ENCODE measurements around the gene RNF34. TPM values are rescaled to one million over a fixed set of nuclear protein-coding genes. Genes with fewer than 3 reads are reported as not detected.
"Not testable (repeated sequence)": the region's sequence is repeated elsewhere in the genome, so short reads cannot be mapped to it uniquely, and the experiment has no call there.

The RNF34 gene
- total RNA-seq, 2 donors from 2014 or later: 15.9 to 32.5 TPM

DNA sequence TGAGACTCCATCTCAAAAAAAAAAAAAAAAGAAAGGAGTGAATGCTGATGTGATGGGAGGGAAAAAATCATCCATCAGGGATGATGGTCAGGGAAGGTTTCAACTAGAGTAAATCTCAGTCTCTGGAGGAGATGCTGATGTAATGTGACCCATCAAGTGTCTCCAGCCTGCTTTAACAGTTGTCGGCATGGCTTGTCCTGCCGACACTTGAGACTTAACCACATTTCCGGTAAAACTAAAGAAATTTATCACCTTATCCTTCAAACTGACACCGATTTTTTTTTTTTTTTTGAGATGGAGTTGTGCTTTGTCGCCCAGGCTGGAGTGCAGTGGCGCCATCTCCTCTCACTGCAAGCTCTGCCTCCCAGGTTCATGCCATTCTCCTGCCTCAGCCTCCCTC is 26.2 kb upstream of the RNF34 start:
- H3K9me3 ChIP-seq: no peaks in the 10 kb centered on the region
- no peak for DNase-seq (ENCODE audit: low spot score)
- TF ChIP-seq, protein P1, sequence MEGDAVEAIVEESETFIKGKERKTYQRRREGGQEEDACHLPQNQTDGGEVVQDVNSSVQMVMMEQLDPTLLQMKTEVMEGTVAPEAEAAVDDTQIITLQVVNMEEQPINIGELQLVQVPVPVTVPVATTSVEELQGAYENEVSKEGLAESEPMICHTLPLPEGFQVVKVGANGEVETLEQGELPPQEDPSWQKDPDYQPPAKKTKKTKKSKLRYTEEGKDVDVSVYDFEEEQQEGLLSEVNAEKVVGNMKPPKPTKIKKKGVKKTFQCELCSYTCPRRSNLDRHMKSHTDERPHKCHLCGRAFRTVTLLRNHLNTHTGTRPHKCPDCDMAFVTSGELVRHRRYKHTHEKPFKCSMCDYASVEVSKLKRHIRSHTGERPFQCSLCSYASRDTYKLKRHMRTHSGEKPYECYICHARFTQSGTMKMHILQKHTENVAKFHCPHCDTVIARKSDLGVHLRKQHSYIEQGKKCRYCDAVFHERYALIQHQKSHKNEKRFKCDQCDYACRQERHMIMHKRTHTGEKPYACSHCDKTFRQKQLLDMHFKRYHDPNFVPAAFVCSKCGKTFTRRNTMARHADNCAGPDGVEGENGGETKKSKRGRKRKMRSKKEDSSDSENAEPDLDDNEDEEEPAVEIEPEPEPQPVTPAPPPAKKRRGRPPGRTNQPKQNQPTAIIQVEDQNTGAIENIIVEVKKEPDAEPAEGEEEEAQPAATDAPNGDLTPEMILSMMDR (IDR thresholded peaks at IDR 0.05): no peak
- no peaks in the 10 kb centered on the region for H3K4me1 ChIP-seq
- H3K27me3 ChIP-seq: no peaks in the 10 kb centered on the region
- no peak overlapping the region for H3K27ac ChIP-seq
- no peaks in the 10 kb centered on the region for H3K36me3 ChIP-seq
- H3K4me3 ChIP-seq: no peak overlapping the region

GRCh38 chr12:121374336-121374735 is 25.6 kb upstream of the RNF34 start:
- H3K27me3 ChIP-seq; H3K9me3 ChIP-seq; DNase-seq (ENCODE audit: low spot score); H3K4me3 ChIP-seq; H3K27ac ChIP-seq; H3K4me1 ChIP-seq; H3K36me3 ChIP-seq: not testable (repeated sequence)

GRCh38 chr12:121374945-121375584 is 24.9 kb upstream of the RNF34 start:
- H3K4me3 ChIP-seq; H3K4me1 ChIP-seq; DNase-seq (ENCODE audit: low spot score); H3K36me3 ChIP-seq; H3K27me3 ChIP-seq; H3K27ac ChIP-seq; H3K9me3 ChIP-seq: not testable (repeated sequence)

- Histone ChIP-seq H3K27ac (no peak overlapping the region), H3K4me3 (no peak overlapping the region), H3K27me3 (no peaks in the 10 kb centered on the region), H3K36me3 (no peaks in the 10 kb centered on the region), H3K9me3 (no peaks in the 10 kb centered on the region), H3K4me1 (no peaks in the 10 kb centered on the region)
- no peak for DNase-seq (ENCODE audit: low spot score)
- TF ChIP-seq, protein P1 (IDR thresholded peaks at IDR 0.05): no peak
Observed at GRCh38 chr12:121376754-121377697, 22.9 kb upstream of the RNF34 start.

GRCh38 chr12:121378736-121379135 is 21.2 kb upstream of the RNF34 start:
- Histone ChIP-seq H3K27me3 (no peaks in the 10 kb centered on the region), H3K4me1 (no peaks in the 10 kb centered on the region), H3K9me3 (no peaks in the 10 kb centered on the region), H3K36me3 (no peaks in the 10 kb centered on the region), H3K27ac (no peak overlapping the region), H3K4me3 (no peak overlapping the region)
- no peak for DNase-seq (ENCODE audit: low spot score)
- TF ChIP-seq, protein P1 (IDR thresholded peaks at IDR 0.05): no peak

- Histone ChIP-seq H3K36me3 (no peaks in the 10 kb centered on the region), H3K4me1 (no peaks in the 10 kb centered on the region), H3K27ac (no peak overlapping the region), H3K27me3 (no peaks in the 10 kb centered on the region), H3K9me3 (no peaks in the 10 kb centered on the region), H3K4me3 (no peak overlapping the region)
- TF ChIP-seq, protein P1 (IDR thresholded peaks at IDR 0.05): no peak
- no peak for DNase-seq (ENCODE audit: low spot score)
Observed at GRCh38 chr12:121379945-121380344, 20.0 kb upstream of the RNF34 start.
